D721Med (cell line): Measurements from ENCODE around the gene ARFGAP2.

ENCODE experiments used
- DNase-seq: peaks from one replicate; pipeline ENCODE4 v3.0.0; 2011; ENCODE audit warnings: low spot score; ENCODE audit not compliant: insufficient read length
- FAIRE-seq: peaks from 2 replicates; lab custom pipeline; 2011; peaks lifted over from hg19 to GRCh38; lab: Jason Lieb, UNC
- TF ChIP-seq, protein P1 (sequence below): IDR thresholded peaks from 2 replicates; pipeline ENCODE4 v1.5.1; 2012; ENCODE audit warnings: mild to moderate bottlenecking, control low read depth; ENCODE audit not compliant: insufficient read depth; ENCODE audit errors: missing control alignments

Gene ARFGAP2

GRCh38 chr11:47166368-47166767 is 10.3 kb downstream of the ARFGAP2 start:
- TF ChIP-seq, protein P1, sequence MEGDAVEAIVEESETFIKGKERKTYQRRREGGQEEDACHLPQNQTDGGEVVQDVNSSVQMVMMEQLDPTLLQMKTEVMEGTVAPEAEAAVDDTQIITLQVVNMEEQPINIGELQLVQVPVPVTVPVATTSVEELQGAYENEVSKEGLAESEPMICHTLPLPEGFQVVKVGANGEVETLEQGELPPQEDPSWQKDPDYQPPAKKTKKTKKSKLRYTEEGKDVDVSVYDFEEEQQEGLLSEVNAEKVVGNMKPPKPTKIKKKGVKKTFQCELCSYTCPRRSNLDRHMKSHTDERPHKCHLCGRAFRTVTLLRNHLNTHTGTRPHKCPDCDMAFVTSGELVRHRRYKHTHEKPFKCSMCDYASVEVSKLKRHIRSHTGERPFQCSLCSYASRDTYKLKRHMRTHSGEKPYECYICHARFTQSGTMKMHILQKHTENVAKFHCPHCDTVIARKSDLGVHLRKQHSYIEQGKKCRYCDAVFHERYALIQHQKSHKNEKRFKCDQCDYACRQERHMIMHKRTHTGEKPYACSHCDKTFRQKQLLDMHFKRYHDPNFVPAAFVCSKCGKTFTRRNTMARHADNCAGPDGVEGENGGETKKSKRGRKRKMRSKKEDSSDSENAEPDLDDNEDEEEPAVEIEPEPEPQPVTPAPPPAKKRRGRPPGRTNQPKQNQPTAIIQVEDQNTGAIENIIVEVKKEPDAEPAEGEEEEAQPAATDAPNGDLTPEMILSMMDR = no peak
- FAIRE-seq (no peak), DNase-seq (no peak)

- DNase-seq (no peak), FAIRE-seq (no peak)
- TF ChIP-seq, protein P1 = no peak
Observed at GRCh38 chr11:47165253-47165840, 11.3 kb downstream of the ARFGAP2 start.

DNA sequence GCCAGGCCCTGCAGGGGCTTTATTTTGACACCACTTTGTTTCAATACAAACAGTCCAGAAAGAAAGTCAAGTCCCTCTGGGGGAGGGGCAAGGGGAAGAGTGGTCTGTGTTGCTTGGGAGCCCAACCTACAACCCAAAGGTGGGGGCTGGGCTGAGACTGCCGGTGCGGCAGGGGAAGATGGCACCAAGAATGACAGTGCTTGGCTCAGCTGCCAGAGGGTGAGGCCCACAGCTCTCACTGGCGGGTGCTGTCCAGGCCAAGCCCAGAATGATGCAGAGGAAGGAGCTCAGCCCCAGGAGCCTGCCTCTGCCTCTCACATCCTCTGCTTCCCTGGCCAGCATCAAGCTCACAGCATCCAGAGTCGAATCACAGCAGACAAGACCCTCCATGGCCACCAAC is 12.4 kb downstream of the ARFGAP2 start:
- FAIRE-seq = no peak
- DNase-seq = no peak
- TF ChIP-seq, protein P1 = no peak

GRCh38 chr11:47163898-47164297 is 12.8 kb downstream of the ARFGAP2 start:
- DNase-seq (no peak), FAIRE-seq (no peak)
- TF ChIP-seq, protein P1 = no peak

- TF ChIP-seq, protein P1 = no peak
- FAIRE-seq = no peak
Observed at GRCh38 chr11:47163193-47163592, 13.5 kb downstream of the ARFGAP2 start.

GRCh38 chr11:47162426-47162825 is 14.3 kb downstream of the ARFGAP2 start:
- TF ChIP-seq, protein P1 = no peak
- FAIRE-seq (no peak), DNase-seq (no peak)

More at GRCh38 chr11:47163193-47163592, 13.5 kb downstream of the ARFGAP2 start:
- DNase-seq = no peak

GRCh38 chr11:47161890-47162289 is 14.8 kb downstream of the ARFGAP2 start:
- FAIRE-seq (no peak), DNase-seq (no peak)
- TF ChIP-seq, protein P1 = no peak
